Fibroblast of peridontal ligament (primary cell): ENCODE results near the gene FFAR2.

Source experiments
- DNase-seq: peaks from one replicate; pipeline ENCODE4 v3.0.0-alpha.2; 2010; ENCODE audit errors: extremely low read depth

The FFAR2 gene

GRCh38 chr19:35486268-35486708, 38.2 kb downstream of the FFAR2 start:
- no peak for DNase-seq

DNA sequence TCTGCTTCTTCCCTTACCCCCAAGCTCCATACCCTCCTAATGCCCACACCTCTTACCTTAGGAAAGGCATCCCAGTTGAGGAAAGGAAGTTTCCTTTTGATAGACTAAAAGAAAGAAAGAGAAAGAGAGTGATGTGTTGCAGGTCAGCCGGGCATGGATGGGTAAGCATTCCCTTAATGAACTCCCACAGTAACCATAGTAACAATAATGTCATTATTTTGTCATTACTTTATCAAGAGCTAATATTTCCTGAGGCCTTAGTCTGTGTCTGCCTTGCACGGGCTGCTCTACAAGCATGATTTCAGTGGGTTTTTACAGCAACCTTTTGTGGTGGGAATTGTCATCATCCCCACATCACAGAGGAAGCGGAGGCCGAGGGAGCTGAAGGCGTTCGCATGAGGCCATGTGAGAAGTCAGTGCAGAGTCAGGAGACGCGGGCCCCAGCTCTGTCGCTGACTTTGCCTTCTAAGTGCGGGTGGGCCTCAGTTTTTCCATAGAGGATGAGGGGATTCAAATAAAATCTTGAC, 39.7 kb downstream of the FFAR2 start:
- DNase-seq: no peak

DNA sequence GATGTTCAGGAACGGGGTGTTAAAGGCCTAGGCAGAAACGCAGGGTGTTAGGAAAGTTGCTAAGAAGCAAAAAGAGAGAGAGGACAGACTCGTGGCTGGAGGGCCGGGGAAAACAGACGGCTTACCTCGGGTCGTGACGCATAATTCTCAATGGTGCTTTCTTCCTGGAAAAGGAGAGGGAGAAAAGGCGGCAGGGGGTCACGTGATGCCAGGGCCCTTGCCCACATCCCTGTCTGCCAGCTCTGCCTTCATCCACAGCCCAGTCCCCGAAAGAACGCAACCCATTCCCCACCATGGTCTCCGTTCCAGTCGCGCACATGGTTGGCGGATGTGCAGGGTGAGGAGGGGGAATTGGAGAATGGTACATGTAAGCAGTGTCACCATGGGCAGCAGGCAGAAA, 40.6 kb downstream of the FFAR2 start:
- no peak for DNase-seq

DNA sequence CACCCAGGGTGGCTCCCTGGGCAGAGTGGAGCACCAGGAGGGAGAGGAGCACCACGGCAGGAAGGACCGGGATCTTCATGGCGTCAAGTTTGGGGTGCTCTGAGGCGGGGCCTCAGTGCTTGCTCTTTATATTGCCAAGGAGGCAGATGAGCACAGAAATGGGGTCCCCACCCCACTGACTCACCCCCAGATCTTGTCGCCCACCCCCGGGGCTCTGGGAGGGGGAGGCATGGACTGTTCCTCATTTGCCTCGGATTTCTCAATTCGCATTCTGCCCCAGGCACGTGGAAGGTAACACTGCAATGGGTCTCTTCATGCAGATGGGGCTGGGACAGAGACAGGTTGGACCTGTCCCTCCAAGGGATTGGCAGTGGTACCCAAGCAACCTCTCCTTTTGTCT, 42.3 kb downstream of the FFAR2 start, which contains the start of gene KRTDAP:
TSS of gene KRTDAP (minus strand) at position 101 of the 400 bp plus-strand sequence. CDS start at position 79, 22 bp downstream.
- DNase-seq: no peak

- DNase-seq: no peak
Observed at GRCh38 chr19:35491836-35492360, 43.8 kb downstream of the FFAR2 start.

DNA sequence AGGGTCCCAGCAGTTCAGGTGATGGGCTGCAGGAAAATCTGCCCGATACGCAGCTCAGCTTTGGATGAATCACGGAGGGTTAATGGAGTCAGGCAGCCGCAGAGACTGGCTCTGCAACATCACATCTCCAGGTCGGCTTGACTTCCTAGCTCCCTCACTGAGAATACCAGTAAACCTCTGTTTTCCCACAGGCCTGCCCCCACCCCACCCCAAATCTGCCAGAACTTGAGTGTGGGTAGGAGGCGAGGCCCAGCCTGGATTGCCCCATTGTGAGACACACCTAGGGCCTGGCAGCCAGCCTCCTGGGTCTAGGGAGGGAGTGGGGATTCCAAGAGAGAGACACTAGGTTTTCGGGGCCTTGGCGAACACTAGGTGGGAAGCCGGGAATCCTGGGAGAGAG, 45.9 kb downstream of the FFAR2 start:
- DNase-seq: no peak

- DNase-seq: peak; percentile 56
Observed at GRCh38 chr19:35495107-35496064, 47.3 kb downstream of the FFAR2 start.

GRCh38 chr19:35497406-35497805, 49.3 kb downstream of the FFAR2 start:
- DNase-seq: no peak

DNA sequence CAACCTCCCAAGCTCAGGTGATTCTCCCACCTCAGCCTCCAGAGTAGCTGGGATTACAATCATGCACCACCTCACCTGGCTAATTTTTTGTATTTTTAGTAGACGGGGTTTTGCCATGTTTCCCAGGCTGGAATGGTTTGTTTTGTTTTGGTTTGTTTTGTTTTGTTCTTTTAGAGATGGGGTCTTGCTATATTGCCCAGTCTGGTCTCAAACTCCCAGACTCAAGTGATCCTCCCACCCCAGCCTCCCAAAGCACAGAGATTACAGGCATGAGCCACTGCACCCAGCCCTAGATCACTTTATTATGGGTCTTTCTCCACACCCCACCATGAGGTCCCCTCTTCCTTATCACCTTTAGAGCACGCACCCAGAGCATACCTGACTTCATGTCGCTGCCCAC, 50.2 kb downstream of the FFAR2 start:
- no peak for DNase-seq

DNA sequence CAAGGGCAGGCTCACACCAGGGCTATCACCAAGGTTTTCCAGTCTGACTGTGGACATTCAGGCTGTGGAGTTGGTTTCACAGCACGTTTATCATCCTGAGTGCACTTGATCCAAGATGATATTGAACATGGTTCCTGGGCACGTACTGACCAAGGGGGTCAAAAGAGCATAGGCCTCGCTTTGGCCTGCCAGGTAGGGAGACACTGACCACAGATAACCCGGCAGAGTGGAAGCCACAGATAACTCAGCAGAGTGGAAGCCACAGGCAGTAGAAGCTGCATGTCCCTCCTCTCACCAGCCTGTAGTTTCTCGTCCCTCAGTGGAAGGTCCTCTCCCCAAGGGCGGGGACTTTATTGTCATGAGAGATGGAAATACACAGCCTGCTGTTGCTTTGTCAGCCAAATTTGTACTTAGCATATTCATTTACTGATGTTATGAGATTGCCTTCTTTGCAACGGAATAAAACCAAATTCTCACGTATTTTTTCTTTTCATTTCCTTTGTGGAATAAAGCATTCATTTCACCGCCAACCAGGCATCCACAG, 51.0 kb downstream of the FFAR2 start:
- DNase-seq: no peak

DNA sequence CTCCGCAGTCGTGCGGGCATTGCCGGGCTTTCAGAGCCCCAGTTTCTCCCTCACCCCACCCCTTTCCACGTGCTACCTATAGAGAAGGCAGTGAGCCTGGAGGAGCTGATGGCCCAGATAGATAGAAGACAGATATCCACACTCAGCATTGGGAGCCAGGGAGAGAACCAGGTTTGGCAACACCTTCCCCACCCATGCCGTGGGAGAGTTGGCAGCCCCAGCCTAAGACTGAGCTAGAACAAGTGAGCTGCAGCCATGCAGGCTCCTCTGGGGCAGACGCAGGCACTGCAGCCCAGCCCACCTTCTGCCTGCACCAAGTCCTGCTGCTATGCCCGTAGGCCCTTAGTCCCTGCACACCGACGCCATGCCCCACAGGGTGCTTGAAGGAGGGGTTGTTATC, 52.6 kb downstream of the FFAR2 start:
- DNase-seq: no peak
